B cell (primary cell): ENCODE results near the gene ESYT3. TPM values are rescaled to one million over a fixed set of nuclear protein-coding genes. Genes with fewer than 3 reads are reported as not detected.

ENCODE experiments used
- ATAC-seq: fragments of 200-7000 bp; cut with Tn5 transposase; one replicate; pipeline ENCODE4 v1.10.0; 2021; ENCODE audit warnings: low read depth, mild to moderate bottlenecking, moderate number of reproducible peaks, moderate library complexity
- CTCF ChIA-PET: fragments of 350-600 bp; sonication (Branson Sonifier 250); formaldehyde crosslinking; loops from one replicate; lab custom pipeline; 2021; ENCODE audit warnings: antibody characterized with exemption, inconsistent platforms; lab: Charles Lee
- POLR2A ChIA-PET: fragments of 350-600 bp; sonication (Branson Sonifier 250); formaldehyde crosslinking; loops from one replicate; lab custom pipeline; 2021; ENCODE audit warnings: antibody characterized with exemption; lab: Charles Lee
- DNase-seq: peaks from one replicate; pipeline ENCODE4 v3.0.0; 2013
- H2AFZ ChIP-seq: 2 replicates; pipeline ENCODE4 v1.6.1; 2012; ENCODE audit warnings: mild to moderate bottlenecking, low read depth, low read length; ENCODE audit not compliant: insufficient read depth, poor library complexity, severe bottlenecking
- H3K27ac ChIP-seq, 2 donors: 1 replicate in 1 of 2; 2 replicates in 1 of 2; pipeline ENCODE4 v1.5.1; 2012 to 2013; ENCODE audit warnings: low read length in 2 of 2, mild to moderate bottlenecking in 2 of 2, moderate library complexity in 1 of 2
- H3K27me3 ChIP-seq, 4 experiments: fragments of 200-600 bp in 1 of 4; sonication (generic) in 1 of 4; replicated peaks in 1 of 4; 1 replicate in 2 of 4; 2 replicates in 2 of 4; pipeline versions ENCODE4 v1.6.1 to v1.7.0; 2013 to 2016; ENCODE audit warnings: low read length in 3 of 4, mild to moderate bottlenecking in 2 of 4, mixed read lengths in 1 of 4, moderate library complexity in 1 of 4; ENCODE audit not compliant: insufficient read depth in 4 of 4, control insufficient read depth in 3 of 4; ENCODE audit errors: control extremely low read depth in 1 of 4
- H3K36me3 ChIP-seq, 2 experiments: replicated peaks in 1 of 2; 1 replicate in 1 of 2; 2 replicates in 1 of 2; pipeline versions ENCODE4 v1.6.1 to v1.7.1; 2013; ENCODE audit warnings: low read length in 1 of 2; ENCODE audit not compliant: insufficient read depth in 2 of 2, control insufficient read depth in 1 of 2; ENCODE audit errors: control extremely low read depth in 1 of 2, extremely low read depth in 1 of 2
- H3K4me1 ChIP-seq, 2 donors: fragments of 200-600 bp in 1 of 2; sonication (generic) in 1 of 2; 1 replicate in 1 of 2; 2 replicates in 1 of 2; pipeline versions ENCODE4 v1.5.1 to v1.6.1; 2013 to 2017; ENCODE audit warnings: low read length in 2 of 2; ENCODE audit not compliant: control insufficient read depth in 2 of 2, insufficient read depth in 2 of 2
- H3K4me2 ChIP-seq: replicated peaks from 2 replicates; pipeline ENCODE3; 2012; ENCODE audit warnings: mild to moderate bottlenecking, low read depth, low read length; ENCODE audit not compliant: poor library complexity, severe bottlenecking
- H3K4me3 ChIP-seq, 5 experiments: fragments of 200-600 bp in 1 of 5; sonication (generic) in 1 of 5; 1 replicate in 3 of 5; 2 replicates in 2 of 5; pipeline versions ENCODE4 v1.5.1 to v1.7.0; 2011 to 2016; ENCODE audit warnings: low read length in 4 of 5, mild to moderate bottlenecking in 4 of 5, low read depth in 2 of 5, control low read depth in 1 of 5, moderate library complexity in 1 of 5; ENCODE audit not compliant: insufficient read depth in 1 of 5; ENCODE audit errors: control extremely low read depth in 1 of 5, extremely low read depth in 1 of 5
- H3K79me2 ChIP-seq: fragments of 200-600 bp; sonication (generic); one replicate; pipeline ENCODE4 v1.6.0; 2016; ENCODE audit warnings: low read length; ENCODE audit not compliant: control insufficient read depth, insufficient read depth
- H3K9ac ChIP-seq: fragments of 200-600 bp; sonication (generic); 2 replicates; pipeline ENCODE4 v1.6.1; 2017; ENCODE audit warnings: mild to moderate bottlenecking, low read length, moderate library complexity
- H3K9me3 ChIP-seq, 3 donors: one replicate each; pipeline versions ENCODE4 v1.6.1 to v1.7.1; 2013; ENCODE audit warnings: low read length in 2 of 3; ENCODE audit not compliant: control insufficient read depth in 2 of 3, insufficient read depth in 1 of 3; ENCODE audit errors: control extremely low read depth in 1 of 3
- H4K20me1 ChIP-seq: 2 replicates; pipeline ENCODE4 v1.6.0; 2012; ENCODE audit warnings: mild to moderate bottlenecking, low read length; ENCODE audit not compliant: insufficient read depth, control insufficient read depth, poor library complexity, severe bottlenecking
- H3K27ac Mint-ChIP-seq: one replicate; pipeline ENCODE4 v1.8.0; 2021; ENCODE audit warnings: mixed read lengths
- H3K27me3 Mint-ChIP-seq: one replicate; pipeline ENCODE4 v1.8.0; 2021; ENCODE audit warnings: mixed read lengths
- H3K4me1 Mint-ChIP-seq: one replicate; pipeline ENCODE4 v1.8.0; 2021; ENCODE audit warnings: mixed read lengths
- H3K4me3 Mint-ChIP-seq: one replicate; pipeline ENCODE4 v1.8.0; 2021; ENCODE audit warnings: mixed read lengths
- H3K9me3 Mint-ChIP-seq: one replicate; pipeline ENCODE4 v1.8.0; 2022; ENCODE audit warnings: mixed read lengths; ENCODE audit not compliant: insufficient read depth
- CTCF ChIP-seq: fragments of 200-600 bp; IDR thresholded peaks from one replicate; pipeline ENCODE4 v1.8.0; 2022; ENCODE audit warnings: antibody characterized with exemption, mild to moderate bottlenecking
- EZH2 ChIP-seq: IDR thresholded peaks from 2 replicates; pipeline ENCODE4 v1.6.1; 2012; ENCODE audit warnings: borderline replicate concordance, low read depth, mild to moderate bottlenecking, moderate library complexity, low read length; ENCODE audit not compliant: insufficient read depth, poor library complexity, severe bottlenecking
- WGBS: methylation state at CpG from one replicate; pipeline ENCODE4 v1.1.5; 2013; ENCODE audit warnings: missing lambda C conversion rate; ENCODE audit not compliant: insufficient coverage; 5-methylcytosine and 5-hydroxymethylcytosine counted together
- intact Hi-C: fragments of 100-400 bp; cut with micrococcal nuclease; formaldehyde crosslinking; loops from one replicate; pipeline ENCODE4 v1.10.0; 2022
- polyA plus RNA-seq: library from polyadenylated mRNA; depleted of rRNA; stranded (reverse); fragments of >200 nt; gene quantifications from 2 replicates; pipeline ENCODE4 v1.2.3, GENCODE V29; 2012
- total RNA-seq, 2 donors: library from RNA; stranded (reverse); fragments of 120-200 nt in 1 of 2; gene quantifications; 1 replicate in 1 of 2; 2 replicates in 1 of 2; pipeline versions ENCODE4 v1.2.3 to v1.2.4, GENCODE V29; 2013 to 2022

Gene ESYT3
- total and polyA plus RNA-seq, 2 donors (not counting 1 experiment from before 2014, with no cell fraction given) = not detected

- no peak overlapping the region for H3K4me2 ChIP-seq
- DNase-seq (no peak), ATAC-seq (no peak)
- H3K27ac ChIP-seq = no peak overlapping the region
- ChIA-PET CTCF (interaction anchor here (0.7 to 1.1 kb wide), 2 partner anchors 13 to 687 kb away, joined by 3 to 5 read pairs; no protein-coding TSS in a partner anchor), POLR2A (no interaction called here)
- no peak overlapping the region for H3K27ac Mint-ChIP-seq
- TF ChIP-seq CTCF (no peak), EZH2 (no peak)
- H3K36me3 ChIP-seq = no peaks in the 10 kb centered on the region
- H3K27me3 ChIP-seq = peaks cover 0 to 21% (median 5%) of the 10 kb centered on the region in 4 experiments
- H4K20me1 ChIP-seq = no peaks in the 10 kb centered on the region
- no peaks in the 10 kb centered on the region for H3K4me1 ChIP-seq
- peaks cover 0 to 1% (median 0%) of the 10 kb centered on the region in 3 donors for H3K9me3 ChIP-seq
- no peak overlapping the region for H3K4me3 ChIP-seq
- intact Hi-C loops = no loop called here
- no peaks in the 10 kb centered on the region for H3K9me3 Mint-ChIP-seq
- H2AFZ ChIP-seq = no peak overlapping the region
- WGBS = 52% methylated on average over 2 of the region's 2 CpGs
- H3K4me1 Mint-ChIP-seq = no peaks in the 10 kb centered on the region
- peaks cover 41% of the 10 kb centered on the region for H3K27me3 Mint-ChIP-seq
- H3K4me3 Mint-ChIP-seq = no peak overlapping the region
- H3K79me2 ChIP-seq = no peaks in the 10 kb centered on the region
- H3K9ac ChIP-seq = no peak overlapping the region
Measured at GRCh38 chr3:138406606-138407005, 27.8 kb upstream of the ESYT3 start.

GRCh38 chr3:138407236-138407907 is 27.0 kb upstream of the ESYT3 start:
- Mint-ChIP-seq H3K27ac (no peak overlapping the region), H3K9me3 (no peaks in the 10 kb centered on the region), H3K4me3 (no peak overlapping the region), H3K27me3 (peaks cover 47% of the 10 kb centered on the region), H3K4me1 (no peaks in the 10 kb centered on the region)
- H2AFZ ChIP-seq = no peak overlapping the region
- no peak overlapping the region for H3K4me2 ChIP-seq
- H3K27me3 ChIP-seq = peaks cover 0 to 20% (median 3%) of the 10 kb centered on the region in 4 experiments
- WGBS = 92% methylated on average over 3 of the region's 3 CpGs
- H3K9ac ChIP-seq = no peak overlapping the region
- TF ChIP-seq EZH2 (no peak), CTCF (no peak)
- H3K27ac ChIP-seq = no peak overlapping the region
- ChIA-PET CTCF (interaction anchor here (0.6 to 1.2 kb wide), 5 partner anchors 9 to 959 kb away, joined by 3 to 5 read pairs (median 3); no protein-coding TSS in a partner anchor), POLR2A (no interaction called here)
- H3K79me2 ChIP-seq = no peaks in the 10 kb centered on the region
- ATAC-seq (no peak), DNase-seq (no peak)
- H3K4me1 ChIP-seq = no peaks in the 10 kb centered on the region
- H4K20me1 ChIP-seq = no peaks in the 10 kb centered on the region
- intact Hi-C loops = no loop called here
- H3K36me3 ChIP-seq = no peaks in the 10 kb centered on the region
- peaks cover 0 to 1% (median 0%) of the 10 kb centered on the region in 3 donors for H3K9me3 ChIP-seq
- no peak overlapping the region for H3K4me3 ChIP-seq
